HEK293 (cell line): ENCODE data around the gene PLAAT2.
"Not testable (repeated sequence)": the region's sequence is repeated elsewhere in the genome, so short reads cannot be mapped to it uniquely, and the experiment has no call there.

Experiments
- CTCF ChIP-seq: fragments of 450-650 bp; formaldehyde crosslinking; IDR thresholded peaks from 2 replicates; pipeline ENCODE4 v1.5.1; 2016; ENCODE audit warnings: missing biosample characterization, missing genetic modification characterization
- REST ChIP-seq: fragments of 450-650 bp; formaldehyde crosslinking; IDR thresholded peaks from 2 replicates; pipeline ENCODE4 v1.5.1; 2016; ENCODE audit warnings: missing biosample characterization, missing genetic modification characterization
- ZNF362 ChIP-seq: fragments of 450-650 bp; formaldehyde crosslinking; IDR thresholded peaks from 2 replicates; pipeline ENCODE4 v1.5.1; 2016; ENCODE audit warnings: missing biosample characterization, missing genetic modification characterization

- TF ChIP-seq REST, CTCF, ZNF362 (tag by site-specific recombination): not testable (repeated sequence)
Observed at GRCh38 chr11:63529373-63529772, 33.8 kb downstream of the PLAAT2 start.
